Testis (tissue), 3 donors: ENCODE results near the gene SYNDIG1. TPM values are rescaled to one million over a fixed set of nuclear protein-coding genes. Genes with fewer than 3 reads are reported as not detected.

Experiments
- DNase-seq: peaks from one replicate; pipeline ENCODE4 v3.0.0-alpha.2; 2019
- H3K27ac ChIP-seq, 2 donors: fragments of 200-600 bp; sonication (generic); one replicate each; pipeline ENCODE4 v1.5.1; 2019
- H3K27me3 ChIP-seq: fragments of 200-600 bp; sonication (generic); one replicate; pipeline ENCODE4 v1.5.1; 2019
- H3K36me3 ChIP-seq: fragments of 200-600 bp; sonication (generic); one replicate; pipeline ENCODE4 v1.5.1; 2017; ENCODE audit warnings: low read depth; ENCODE audit errors: missing control alignments
- H3K4me1 ChIP-seq: fragments of 200-600 bp; sonication (generic); one replicate; pipeline ENCODE4 v1.5.1; 2019
- H3K4me3 ChIP-seq, 2 donors: fragments of 200-600 bp; sonication (generic); one replicate each; pipeline ENCODE4 v1.5.1; 2017 to 2019
- H3K9me3 ChIP-seq: fragments of 200-600 bp; sonication (generic); one replicate; pipeline ENCODE4 v1.5.1; 2017
- CTCF ChIP-seq, 3 experiments: fragments of 450-650 bp in 2 of 3; fragments of 200-600 bp in 1 of 3; sonication (generic) in 1 of 3; IDR thresholded peaks; one replicate each; pipeline ENCODE4 v1.5.1; 2016 to 2019; ENCODE audit warnings: antibody characterized with exemption in 3 of 3, mild to moderate bottlenecking in 2 of 3, moderate library complexity in 1 of 3
- POLR2A ChIP-seq: fragments of 450-650 bp; IDR thresholded peaks from one replicate; pipeline ENCODE4 v1.6.1; 2017; ENCODE audit warnings: antibody characterized with exemption, mild to moderate bottlenecking, moderate library complexity
- WGBS, 2 donors: methylation state at CpG; one replicate each; pipeline ENCODE4 v1.1.5; 2018; 5-methylcytosine and 5-hydroxymethylcytosine counted together
- intact Hi-C: fragments of 100-400 bp; cut with DNase I; formaldehyde crosslinking; loops from one replicate; pipeline ENCODE4 v1.15.1; 2023; ENCODE audit warnings: low total_unique reads
- polyA plus RNA-seq: library from polyadenylated mRNA; stranded (reverse); fragments of 350-450 nt; fragmentation: Illumina TruSeq; extraction: RNeasy Lipid Tissue Mini Kit (QIAGEN cat#74804); gene quantifications from one replicate; pipeline ENCODE4 v1.2.3, GENCODE V29; 2014; ENCODE audit warnings: low read depth, low replicate concordance; ENCODE audit not compliant: insufficient read depth
- total RNA-seq, 2 donors: library from RNA; depleted of rRNA; stranded (reverse); fragments of >200 nt; gene quantifications; one replicate each; pipeline ENCODE4 v1.2.3, GENCODE V29; 2016

Gene SYNDIG1
- total and polyA plus RNA-seq, 3 donors from 2014 or later = 2.1 to 3.2 (median 2.8) TPM

- no peaks in the 10 kb centered on the region for H3K9me3 ChIP-seq
- 90% methylated on average over 7 of the region's 7 CpGs for WGBS, 2 donors
- intact Hi-C loops = no loop called here
- no peaks in the 10 kb centered on the region for H3K4me1 ChIP-seq
- no peaks in the 10 kb centered on the region for H3K27me3 ChIP-seq
- no peak overlapping the region for H3K4me3 ChIP-seq
- no peak overlapping the region for H3K27ac ChIP-seq
- TF ChIP-seq POLR2A (no peak), CTCF (IDR thresholded peaks at IDR 0.05) (no peak)
- DNase-seq = no peak
- no peaks in the 10 kb centered on the region for H3K36me3 ChIP-seq
Observed at GRCh38 chr20:24669701-24670100, 200.3 kb downstream of the SYNDIG1 start.

- intact Hi-C loops = no loop called here
- DNase-seq = no peak
Observed at GRCh38 chr20:24670341-24670872, 201.0 kb downstream of the SYNDIG1 start.

GRCh38 chr20:24670981-24671380 lies 201.6 kb downstream of the SYNDIG1 start:
- TF ChIP-seq POLR2A (no peak), CTCF (IDR thresholded peaks at IDR 0.05) (no peak)
- 91% methylated on average over 5 of the region's 5 CpGs; no CpG with 5 or more reads in 1 of the 2 donors for WGBS, 2 donors
- DNase-seq = no peak
- no peak overlapping the region for H3K27ac ChIP-seq
- intact Hi-C loops = no loop called here
- H3K36me3 ChIP-seq = no peaks in the 10 kb centered on the region
- H3K27me3 ChIP-seq = no peaks in the 10 kb centered on the region
- H3K4me3 ChIP-seq = no peak overlapping the region
- H3K9me3 ChIP-seq = no peaks in the 10 kb centered on the region
- H3K4me1 ChIP-seq = no peaks in the 10 kb centered on the region

More at GRCh38 chr20:24670341-24670872, 201.0 kb downstream of the SYNDIG1 start:
- no peaks in the 10 kb centered on the region for H3K36me3 ChIP-seq
- H3K27ac ChIP-seq = no peak overlapping the region
- no peaks in the 10 kb centered on the region for H3K27me3 ChIP-seq
- TF ChIP-seq POLR2A (no peak), CTCF (IDR thresholded peaks at IDR 0.05) (no peak)
- 88 to 100% methylated on average over 4 to 10 of the region's 10 CpGs for WGBS, 2 donors
- no peaks in the 10 kb centered on the region for H3K9me3 ChIP-seq
- no peaks in the 10 kb centered on the region for H3K4me1 ChIP-seq
- no peak overlapping the region for H3K4me3 ChIP-seq

- Histone ChIP-seq H3K4me1 (no peaks in the 10 kb centered on the region), H3K36me3 (no peaks in the 10 kb centered on the region), H3K27me3 (no peaks in the 10 kb centered on the region), H3K27ac (no peak overlapping the region), H3K9me3 (no peaks in the 10 kb centered on the region), H3K4me3 (no peak overlapping the region)
- 89 to 91% methylated on average over 8 to 10 of the region's 10 CpGs for WGBS, 2 donors
- no peak for DNase-seq
- TF ChIP-seq CTCF (IDR thresholded peaks at IDR 0.05) (no peak), POLR2A (no peak)
- intact Hi-C loops = no loop called here
Observed at GRCh38 chr20:24672181-24672880, 202.9 kb downstream of the SYNDIG1 start.
